ENCODE data around the gene ZFHX3. TPM values are rescaled to one million over a fixed set of nuclear protein-coding genes. Genes with fewer than 3 reads are reported as not detected.

Gene ZFHX3
- polyA plus RNA-seq, 4 donors = 0.45 to 12.8 (median 2.7) TPM

DNA sequence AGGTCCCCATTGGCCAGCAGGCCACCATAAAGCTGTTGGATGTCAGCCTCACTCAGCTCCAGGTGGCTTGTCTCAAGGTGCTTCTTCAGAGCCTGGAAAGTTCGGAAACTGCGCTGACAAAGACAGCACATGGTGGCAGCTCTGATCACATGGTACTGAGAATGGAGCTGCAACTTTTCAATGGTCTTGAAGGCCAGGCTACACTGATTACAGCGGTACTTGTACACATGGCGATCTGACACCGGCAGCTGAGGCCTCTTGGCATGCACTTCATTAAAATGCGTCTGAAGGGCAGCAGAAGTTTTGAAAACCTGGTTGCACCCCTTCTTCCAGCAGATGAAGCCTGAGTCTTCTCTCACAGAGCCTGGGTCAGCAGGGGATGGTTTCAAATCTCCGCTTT, 249.7 kb downstream of the ZFHX3 start:
- peaks cover 0 to 57% (median 0%) of the 10 kb centered on the region in 3 donors for H3K36me3 ChIP-seq (ENCODE audit: control insufficient read depth in 3 of 3, insufficient read depth in 2 of 3, low read depth in 1 of 3, low read length in 3 of 3)
- 90 to 96% (median 93%) methylated on average over 7 of the region's 7 CpGs for WGBS, 3 donors
- no peaks in the 10 kb centered on the region for H3K27me3 ChIP-seq (ENCODE audit: control insufficient read depth in 3 of 3, insufficient read depth in 3 of 3, low read length in 3 of 3)
- no peak overlapping the region for H3K27ac ChIP-seq (ENCODE audit: low read depth in 1 of 3, low read length in 2 of 3)
- no peak for FAIRE-seq
- H3K9me3 ChIP-seq (ENCODE audit: control insufficient read depth in 2 of 2, insufficient read depth in 1 of 2, low read depth in 1 of 2, low read length in 1 of 2) = no peaks in the 10 kb centered on the region
- no peak overlapping the region for H3K4me3 ChIP-seq (ENCODE audit: low read depth in 1 of 3, low read length in 3 of 3)
- H3K4me1 ChIP-seq (ENCODE audit: control insufficient read depth in 3 of 3, insufficient read depth in 2 of 3, low read depth in 1 of 3, low read length in 2 of 3) = no peaks in the 10 kb centered on the region
- DNase-seq = no peak

- peaks cover 0 to 63% (median 0%) of the 10 kb centered on the region in 3 donors for H3K36me3 ChIP-seq (ENCODE audit: control insufficient read depth in 3 of 3, insufficient read depth in 2 of 3, low read depth in 1 of 3, low read length in 3 of 3)
- no peaks in the 10 kb centered on the region for H3K27me3 ChIP-seq (ENCODE audit: control insufficient read depth in 3 of 3, insufficient read depth in 3 of 3, low read length in 3 of 3)
- H3K27ac ChIP-seq (ENCODE audit: low read depth in 1 of 3, low read length in 2 of 3) = no peak overlapping the region
- FAIRE-seq = no peak
- no peaks in the 10 kb centered on the region for H3K9me3 ChIP-seq (ENCODE audit: control insufficient read depth in 2 of 2, insufficient read depth in 1 of 2, low read depth in 1 of 2, low read length in 1 of 2)
- no peak overlapping the region for H3K4me3 ChIP-seq (ENCODE audit: low read depth in 1 of 3, low read length in 3 of 3)
- WGBS, 3 donors = 80 to 95% (median 89%) methylated on average over 3 of the region's 3 CpGs
- no peaks in the 10 kb centered on the region for H3K4me1 ChIP-seq (ENCODE audit: control insufficient read depth in 3 of 3, insufficient read depth in 2 of 3, low read depth in 1 of 3, low read length in 2 of 3)
- DNase-seq = no peak
Measured at GRCh38 chr16:72797621-72798020, 250.3 kb downstream of the ZFHX3 start.

DNA sequence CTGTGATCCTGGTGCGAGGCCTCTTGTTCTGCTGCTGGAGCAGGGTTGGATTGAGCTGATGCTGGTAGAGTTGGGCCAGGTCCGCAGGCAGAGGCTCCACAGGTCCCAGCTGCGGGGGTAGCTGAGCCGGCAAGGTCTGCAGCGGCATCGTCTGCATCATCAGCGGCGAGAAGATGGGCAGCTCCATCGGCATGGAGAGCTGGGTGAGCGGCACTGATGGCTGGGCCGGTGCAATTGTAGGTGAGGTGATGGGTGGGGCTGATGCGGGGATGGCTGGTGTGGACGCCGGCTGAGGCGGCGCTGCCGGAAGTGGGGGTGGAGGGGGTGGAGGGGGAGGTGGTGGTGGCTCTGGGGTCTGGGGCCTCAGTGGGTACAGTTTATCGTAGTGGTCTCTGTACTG, 251.7 kb downstream of the ZFHX3 start:
- H3K4me3 ChIP-seq (ENCODE audit: low read depth in 1 of 3, low read length in 3 of 3) = no peak overlapping the region
- no peak overlapping the region for H3K27ac ChIP-seq (ENCODE audit: low read depth in 1 of 3, low read length in 2 of 3)
- H3K36me3 ChIP-seq (ENCODE audit: control insufficient read depth in 3 of 3, insufficient read depth in 2 of 3, low read depth in 1 of 3, low read length in 3 of 3) = peaks cover 0 to 64% (median 0%) of the 10 kb centered on the region in 3 donors
- no peaks in the 10 kb centered on the region for H3K27me3 ChIP-seq (ENCODE audit: control insufficient read depth in 3 of 3, insufficient read depth in 3 of 3, low read length in 3 of 3)
- no peak for DNase-seq
- 96 to 97% (median 97%) methylated on average over 18 of the region's 18 CpGs for WGBS, 3 donors
- H3K4me1 ChIP-seq (ENCODE audit: control insufficient read depth in 3 of 3, insufficient read depth in 2 of 3, low read depth in 1 of 3, low read length in 2 of 3) = no peaks in the 10 kb centered on the region
- H3K9me3 ChIP-seq (ENCODE audit: control insufficient read depth in 2 of 2, insufficient read depth in 1 of 2, low read depth in 1 of 2, low read length in 1 of 2) = no peaks in the 10 kb centered on the region
- no peak for FAIRE-seq

DNA sequence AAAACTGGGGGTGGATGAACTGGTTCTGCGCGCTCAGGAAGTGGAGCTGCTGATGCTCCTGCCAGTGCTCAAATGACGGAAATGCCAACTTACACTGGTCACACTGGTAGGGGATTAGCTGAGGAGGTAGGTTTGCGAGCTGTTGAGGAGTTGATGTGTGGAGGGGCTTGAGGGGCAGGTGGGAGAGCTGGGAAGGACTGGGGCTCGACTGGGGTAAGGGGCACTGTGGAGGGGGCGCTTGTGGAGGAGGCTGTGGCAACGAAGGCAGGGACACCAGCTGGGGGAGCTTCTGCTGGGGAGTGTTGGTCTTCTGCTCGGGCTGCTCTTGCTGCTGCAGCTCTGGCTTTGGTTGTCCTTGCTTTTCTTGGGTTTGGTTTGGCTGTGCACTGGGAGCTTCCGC, 252.9 kb downstream of the ZFHX3 start:
- 94 to 98% (median 97%) methylated on average over 9 of the region's 9 CpGs for WGBS, 3 donors
- no peaks in the 10 kb centered on the region for H3K27me3 ChIP-seq (ENCODE audit: control insufficient read depth in 3 of 3, insufficient read depth in 3 of 3, low read length in 3 of 3)
- DNase-seq (no peak), FAIRE-seq (no peak)
- no peaks in the 10 kb centered on the region for H3K4me1 ChIP-seq (ENCODE audit: control insufficient read depth in 3 of 3, insufficient read depth in 2 of 3, low read depth in 1 of 3, low read length in 2 of 3)
- H3K4me3 ChIP-seq (ENCODE audit: low read depth in 1 of 3, low read length in 3 of 3) = no peak overlapping the region
- H3K9me3 ChIP-seq (ENCODE audit: control insufficient read depth in 2 of 2, insufficient read depth in 1 of 2, low read depth in 1 of 2, low read length in 1 of 2) = no peaks in the 10 kb centered on the region
- peaks cover 0 to 63% (median 0%) of the 10 kb centered on the region in 3 donors for H3K36me3 ChIP-seq (ENCODE audit: control insufficient read depth in 3 of 3, insufficient read depth in 2 of 3, low read depth in 1 of 3, low read length in 3 of 3)
- no peak overlapping the region for H3K27ac ChIP-seq (ENCODE audit: low read depth in 1 of 3, low read length in 2 of 3)

- Histone ChIP-seq H3K4me3 (ENCODE audit: low read depth in 1 of 3, low read length in 3 of 3) (no peak overlapping the region), H3K27me3 (ENCODE audit: control insufficient read depth in 3 of 3, insufficient read depth in 3 of 3, low read length in 3 of 3) (no peaks in the 10 kb centered on the region), H3K4me1 (ENCODE audit: control insufficient read depth in 3 of 3, insufficient read depth in 2 of 3, low read depth in 1 of 3, low read length in 2 of 3) (no peaks in the 10 kb centered on the region), H3K9me3 (ENCODE audit: control insufficient read depth in 2 of 2, insufficient read depth in 1 of 2, low read depth in 1 of 2, low read length in 1 of 2) (no peaks in the 10 kb centered on the region), H3K27ac (ENCODE audit: low read depth in 1 of 3, low read length in 2 of 3) (no peak overlapping the region), H3K36me3 (ENCODE audit: control insufficient read depth in 3 of 3, insufficient read depth in 2 of 3, low read depth in 1 of 3, low read length in 3 of 3) (peaks cover 0 to 67% (median 0%) of the 10 kb centered on the region in 3 donors)
- FAIRE-seq (no peak), DNase-seq (no peak)
- WGBS, 3 donors = 91 to 98% (median 95%) methylated on average over 13 of the region's 13 CpGs
Measured at GRCh38 chr16:72794319-72794718, 253.6 kb downstream of the ZFHX3 start.

GRCh38 chr16:72793716-72794115, 254.2 kb downstream of the ZFHX3 start:
- Histone ChIP-seq H3K4me3 (ENCODE audit: low read depth in 1 of 3, low read length in 3 of 3) (no peak overlapping the region), H3K27me3 (ENCODE audit: control insufficient read depth in 3 of 3, insufficient read depth in 3 of 3, low read length in 3 of 3) (no peaks in the 10 kb centered on the region), H3K36me3 (ENCODE audit: control insufficient read depth in 3 of 3, insufficient read depth in 2 of 3, low read depth in 1 of 3, low read length in 3 of 3) (peaks cover 0 to 69% (median 0%) of the 10 kb centered on the region in 3 donors), H3K27ac (ENCODE audit: low read depth in 1 of 3, low read length in 2 of 3) (no peak overlapping the region), H3K4me1 (ENCODE audit: control insufficient read depth in 3 of 3, insufficient read depth in 2 of 3, low read depth in 1 of 3, low read length in 2 of 3) (no peaks in the 10 kb centered on the region), H3K9me3 (ENCODE audit: control insufficient read depth in 2 of 2, insufficient read depth in 1 of 2, low read depth in 1 of 2, low read length in 1 of 2) (no peaks in the 10 kb centered on the region)
- FAIRE-seq = no peak
- no peak for DNase-seq
- 96 to 97% (median 97%) methylated on average over 12 of the region's 12 CpGs for WGBS, 3 donors

GRCh38 chr16:72793017-72793416, 254.9 kb downstream of the ZFHX3 start:
- no peak overlapping the region for H3K4me3 ChIP-seq (ENCODE audit: low read depth in 1 of 3, low read length in 3 of 3)
- no peaks in the 10 kb centered on the region for H3K9me3 ChIP-seq (ENCODE audit: control insufficient read depth in 2 of 2, insufficient read depth in 1 of 2, low read depth in 1 of 2, low read length in 1 of 2)
- H3K36me3 ChIP-seq (ENCODE audit: control insufficient read depth in 3 of 3, insufficient read depth in 2 of 3, low read depth in 1 of 3, low read length in 3 of 3) = peaks cover 0 to 69% (median 0%) of the 10 kb centered on the region in 3 donors
- H3K27ac ChIP-seq (ENCODE audit: low read depth in 1 of 3, low read length in 2 of 3) = no peak overlapping the region
- DNase-seq = no peak
- FAIRE-seq = no peak
- 95 to 97% (median 96%) methylated on average over 5 of the region's 5 CpGs for WGBS, 3 donors
- no peaks in the 10 kb centered on the region for H3K4me1 ChIP-seq (ENCODE audit: control insufficient read depth in 3 of 3, insufficient read depth in 2 of 3, low read depth in 1 of 3, low read length in 2 of 3)
- H3K27me3 ChIP-seq (ENCODE audit: control insufficient read depth in 3 of 3, insufficient read depth in 3 of 3, low read length in 3 of 3) = no peaks in the 10 kb centered on the region

GRCh38 chr16:72791786-72792185, 256.1 kb downstream of the ZFHX3 start:
- no peak for DNase-seq
- H3K27ac ChIP-seq (ENCODE audit: low read depth in 1 of 3, low read length in 2 of 3) = no peak overlapping the region
- H3K4me3 ChIP-seq (ENCODE audit: low read depth in 1 of 3, low read length in 3 of 3) = no peak overlapping the region
- peaks cover 0 to 4% (median 3%) of the 10 kb centered on the region in 3 donors for H3K4me1 ChIP-seq (ENCODE audit: control insufficient read depth in 3 of 3, insufficient read depth in 2 of 3, low read depth in 1 of 3, low read length in 2 of 3)
- FAIRE-seq = no peak
- H3K9me3 ChIP-seq (ENCODE audit: control insufficient read depth in 2 of 2, insufficient read depth in 1 of 2, low read depth in 1 of 2, low read length in 1 of 2) = no peaks in the 10 kb centered on the region
- H3K27me3 ChIP-seq (ENCODE audit: control insufficient read depth in 3 of 3, insufficient read depth in 3 of 3, low read length in 3 of 3) = no peaks in the 10 kb centered on the region
- H3K36me3 ChIP-seq (ENCODE audit: control insufficient read depth in 3 of 3, insufficient read depth in 2 of 3, low read depth in 1 of 3, low read length in 3 of 3) = peaks cover 0 to 61% (median 0%) of the 10 kb centered on the region in 3 donors

- Histone ChIP-seq H3K9me3 (ENCODE audit: control insufficient read depth in 2 of 2, insufficient read depth in 1 of 2, low read depth in 1 of 2, low read length in 1 of 2) (no peaks in the 10 kb centered on the region), H3K4me3 (ENCODE audit: low read depth in 1 of 3, low read length in 3 of 3) (no peak overlapping the region), H3K27me3 (ENCODE audit: control insufficient read depth in 3 of 3, insufficient read depth in 3 of 3, low read length in 3 of 3) (no peaks in the 10 kb centered on the region), H3K4me1 (ENCODE audit: control insufficient read depth in 3 of 3, insufficient read depth in 2 of 3, low read depth in 1 of 3, low read length in 2 of 3) (peaks cover 0 to 4% (median 3%) of the 10 kb centered on the region in 3 donors), H3K27ac (ENCODE audit: low read depth in 1 of 3, low read length in 2 of 3) (no peak overlapping the region), H3K36me3 (ENCODE audit: control insufficient read depth in 3 of 3, insufficient read depth in 2 of 3, low read depth in 1 of 3, low read length in 3 of 3) (peaks cover 0 to 46% (median 0%) of the 10 kb centered on the region in 3 donors)
- 94 to 97% (median 94%) methylated on average over 5 of the region's 5 CpGs for WGBS, 3 donors
- no peak for DNase-seq
- no peak for FAIRE-seq
Measured at GRCh38 chr16:72789921-72790320, 258.0 kb downstream of the ZFHX3 start.
